HK-2 (cell line): ENCODE results near the gene TGIF2LY.
"Not testable (repeated sequence)": the region's sequence is repeated elsewhere in the genome, so short reads cannot be mapped to it uniquely, and the experiment has no call there.

ENCODE experiments used
- DNase-seq: peaks from one replicate; pipeline ENCODE4 v3.0.0-alpha.2; 2018; ENCODE audit not compliant: unreplicated experiment

TGIF2LY gene

DNA sequence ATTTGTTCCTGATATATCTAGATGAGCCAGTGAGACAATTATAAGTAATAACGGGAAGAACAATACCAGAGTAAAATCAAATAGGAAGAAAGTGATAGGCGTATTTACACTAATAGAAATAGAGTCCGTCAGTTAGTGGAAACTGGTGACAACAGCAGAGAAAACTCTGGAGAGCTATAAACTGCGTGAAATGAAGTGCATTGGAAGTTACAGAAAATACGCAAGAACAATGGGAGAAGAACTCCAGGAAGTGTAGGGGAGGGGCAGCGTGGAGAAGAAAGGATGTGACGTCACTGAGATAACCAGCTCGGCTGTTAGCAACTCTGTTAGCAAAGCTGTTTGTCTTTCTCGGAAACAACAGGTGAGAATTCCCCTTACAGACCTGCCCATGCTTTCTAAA is at the start of gene TGIF2LY:
TGIF2LY (plus strand) TSS at position 301 of the 400 bp plus-strand sequence. CDS start 178 bp downstream, outside the sequence.
- DNase-seq: not testable (repeated sequence)
